ENCODE data around the gene C9orf153. TPM values are rescaled to one million over a fixed set of nuclear protein-coding genes. Genes with fewer than 3 reads are reported as not detected.

Gene C9orf153
- total RNA-seq, 4 donors from 2014 or later: 0.33 to 0.46 TPM; not detected in 2

DNA sequence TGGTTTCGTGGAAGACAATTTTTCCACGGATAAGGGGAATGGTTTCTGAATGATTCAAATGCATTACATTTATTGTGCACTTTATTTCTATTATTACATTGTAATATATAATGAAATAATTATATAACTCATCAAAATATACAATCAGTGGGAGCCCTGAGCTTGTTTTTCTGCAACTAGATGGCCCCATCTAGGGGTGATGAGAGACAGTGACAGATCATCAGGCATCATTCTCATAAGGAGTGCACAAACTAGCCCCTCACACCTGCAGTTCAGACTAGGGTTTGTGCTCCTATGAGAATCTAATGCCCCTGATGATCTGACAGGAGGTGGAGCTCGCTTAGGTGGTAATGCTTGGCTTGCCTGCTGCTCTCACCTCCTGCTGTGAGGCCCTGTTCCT lies 16.5 kb upstream of the C9orf153 start:
- intact Hi-C loops (cut with DNase I): loop anchor here (10.0 kb wide), 1 partner anchor 71 kb away; no protein-coding TSS in a partner anchor
- Histone ChIP-seq H3K27ac (replicated peaks in 1 of 4) (no peak overlapping the region), H3K4me1 (peaks cover 46 to 58% (median 54%) of the 10 kb centered on the region in 4 donors), H3K9me3 (no peaks in the 10 kb centered on the region), H3K27me3 (no peaks in the 10 kb centered on the region), H3K36me3 (peaks cover 12 to 42% (median 27%) of the 10 kb centered on the region in 4 donors), H3K4me3 (no peak overlapping the region)
- 87% methylated on average over 2 of the region's 3 CpGs for whole genome bisulfite sequencing
- TF ChIP-seq POLR2AphosphoS5 (IDR thresholded peaks at IDR 0.05) (no peak), POLR2A (IDR thresholded peaks at IDR 0.05; ENCODE audit: low read depth) (no peak)
- TF ChIP-seq, protein P1, sequence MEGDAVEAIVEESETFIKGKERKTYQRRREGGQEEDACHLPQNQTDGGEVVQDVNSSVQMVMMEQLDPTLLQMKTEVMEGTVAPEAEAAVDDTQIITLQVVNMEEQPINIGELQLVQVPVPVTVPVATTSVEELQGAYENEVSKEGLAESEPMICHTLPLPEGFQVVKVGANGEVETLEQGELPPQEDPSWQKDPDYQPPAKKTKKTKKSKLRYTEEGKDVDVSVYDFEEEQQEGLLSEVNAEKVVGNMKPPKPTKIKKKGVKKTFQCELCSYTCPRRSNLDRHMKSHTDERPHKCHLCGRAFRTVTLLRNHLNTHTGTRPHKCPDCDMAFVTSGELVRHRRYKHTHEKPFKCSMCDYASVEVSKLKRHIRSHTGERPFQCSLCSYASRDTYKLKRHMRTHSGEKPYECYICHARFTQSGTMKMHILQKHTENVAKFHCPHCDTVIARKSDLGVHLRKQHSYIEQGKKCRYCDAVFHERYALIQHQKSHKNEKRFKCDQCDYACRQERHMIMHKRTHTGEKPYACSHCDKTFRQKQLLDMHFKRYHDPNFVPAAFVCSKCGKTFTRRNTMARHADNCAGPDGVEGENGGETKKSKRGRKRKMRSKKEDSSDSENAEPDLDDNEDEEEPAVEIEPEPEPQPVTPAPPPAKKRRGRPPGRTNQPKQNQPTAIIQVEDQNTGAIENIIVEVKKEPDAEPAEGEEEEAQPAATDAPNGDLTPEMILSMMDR (IDR thresholded peaks at IDR 0.05): no peak
- no peak for DNase-seq (ENCODE audit: extremely low spot score)

DNA sequence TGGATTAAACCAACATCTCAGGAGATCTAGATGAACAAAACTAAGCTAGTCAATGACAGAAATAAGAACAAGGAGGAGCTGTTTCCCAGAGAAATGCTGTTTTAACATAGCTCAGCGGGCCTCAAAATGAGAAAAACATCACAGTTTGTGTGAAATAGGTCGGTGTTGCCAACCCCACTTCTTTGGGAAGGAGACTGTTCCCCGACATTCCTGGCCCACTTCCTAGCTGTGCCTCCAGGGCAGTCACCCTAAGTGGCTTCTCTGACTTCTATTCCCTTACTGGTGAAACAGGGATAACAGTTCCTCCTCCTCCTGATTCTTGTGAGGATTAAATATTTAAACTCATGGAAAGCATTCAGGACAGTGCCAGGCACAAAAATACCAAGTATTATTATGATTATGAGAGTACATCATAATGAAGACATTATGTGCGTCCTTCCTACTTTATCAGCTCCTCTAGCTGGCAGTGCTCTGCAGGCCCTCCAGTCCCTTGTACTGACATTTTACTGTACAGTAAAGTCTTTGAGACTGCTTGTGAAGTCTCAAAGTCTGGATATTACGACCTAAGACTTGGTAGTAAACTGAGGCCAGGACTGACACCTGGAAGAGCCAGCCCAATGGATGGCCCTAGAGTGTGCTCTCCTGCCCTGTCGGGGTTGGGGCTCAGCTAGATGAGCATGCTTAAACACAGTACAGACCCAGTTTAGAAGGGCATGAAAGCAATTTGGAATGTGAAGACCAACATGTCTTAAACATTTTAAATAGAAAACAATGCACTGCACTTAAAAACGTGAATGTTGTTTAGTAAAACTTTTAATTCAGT lies 15.6 kb upstream of the C9orf153 start:
- intact Hi-C loops (cut with DNase I): loop anchor here (10.0 kb wide), 1 partner anchor 70 kb away; no protein-coding TSS in a partner anchor
- Histone ChIP-seq H3K9me3 (no peaks in the 10 kb centered on the region), H3K36me3 (peaks cover 14 to 45% (median 29%) of the 10 kb centered on the region in 4 donors), H3K4me1 (peaks cover 37 to 49% (median 45%) of the 10 kb centered on the region in 4 donors), H3K27me3 (no peaks in the 10 kb centered on the region), H3K27ac (replicated peaks in 1 of 4) (no peak overlapping the region), H3K4me3 (no peak overlapping the region)
- TF ChIP-seq POLR2A (IDR thresholded peaks at IDR 0.05; ENCODE audit: low read depth) (no peak), EP300 (IDR thresholded peaks at IDR 0.05) (no peak), POLR2AphosphoS5 (IDR thresholded peaks at IDR 0.05) (no peak)
- TF ChIP-seq, protein P1 (IDR thresholded peaks at IDR 0.05): no peak
- DNase-seq (ENCODE audit: extremely low spot score): no peak
- WGBS: 72% methylated on average over 7 of the region's 7 CpGs

DNA sequence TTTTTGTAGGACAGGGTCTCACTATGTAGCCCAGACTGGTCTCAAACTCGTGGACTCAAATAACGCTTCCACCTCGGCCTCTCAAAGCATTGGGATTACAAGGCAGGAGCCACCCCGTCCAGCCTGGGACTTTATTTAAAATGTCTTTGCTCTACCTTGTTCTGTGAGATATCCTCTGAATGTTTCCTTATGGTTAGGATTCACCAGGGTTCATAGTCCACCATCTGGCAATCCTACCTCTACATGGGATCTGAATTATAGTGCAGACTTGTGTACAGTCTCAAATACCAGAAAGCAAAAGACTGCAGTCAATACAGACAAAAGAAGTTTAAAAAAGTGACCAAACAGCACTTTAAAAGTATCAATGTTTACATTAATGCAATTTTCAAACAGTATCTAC lies 12.8 kb upstream of the C9orf153 start:
- TF ChIP-seq, protein P1 (IDR thresholded peaks at IDR 0.05): no peak
- no peak for TF ChIP-seq POLR2AphosphoS5 (IDR thresholded peaks at IDR 0.05)
- TF ChIP-seq EP300 (IDR thresholded peaks at IDR 0.05): no peak
- no peak for TF ChIP-seq POLR2A (IDR thresholded peaks at IDR 0.05; ENCODE audit: low read depth)
- WGBS: 97% methylated on average over 4 of the region's 4 CpGs
- Histone ChIP-seq H3K9me3 (no peaks in the 10 kb centered on the region), H3K27me3 (no peaks in the 10 kb centered on the region), H3K36me3 (peaks cover 14 to 47% (median 33%) of the 10 kb centered on the region in 4 donors), H3K4me3 (no peak overlapping the region), H3K27ac (replicated peaks in 1 of 4) (no peak overlapping the region), H3K4me1 (peaks cover 22 to 29% (median 23%) of the 10 kb centered on the region in 4 donors)
- no peak for DNase-seq (ENCODE audit: extremely low spot score)
- intact Hi-C loops (cut with DNase I): loop anchor here (10.0 kb wide), 1 partner anchor 67 kb away; no protein-coding TSS in a partner anchor

DNA sequence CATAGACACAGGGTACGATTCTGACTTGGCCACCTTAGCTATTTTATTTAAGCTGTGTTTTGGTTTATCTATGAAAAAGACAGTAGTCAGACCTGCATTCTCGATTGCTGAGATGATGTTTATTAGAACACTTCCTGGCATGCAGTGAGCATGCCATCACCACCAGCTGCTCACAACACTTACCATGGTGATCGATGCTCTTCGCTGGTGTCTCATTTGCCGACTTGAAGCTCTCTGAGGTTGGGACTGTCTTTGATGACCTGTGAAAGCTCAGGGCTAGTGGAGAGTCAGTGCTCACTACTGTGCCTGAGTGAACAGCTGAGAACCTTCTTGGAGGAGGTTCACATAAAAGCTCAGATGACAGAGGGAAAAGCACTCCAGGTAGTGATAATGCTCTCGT lies 4.4 kb upstream of the C9orf153 start:
- intact Hi-C loops (cut with DNase I): no loop called here
- WGBS: 87% methylated on average over 6 of the region's 6 CpGs
- no peak overlapping the region for H3K4me3 ChIP-seq
- no peaks in the 10 kb centered on the region for H3K9me3 ChIP-seq
- no peaks in the 10 kb centered on the region for H3K4me1 ChIP-seq
- no peak overlapping the region for H3K27ac ChIP-seq (replicated peaks in 1 of 4)
- no peaks in the 10 kb centered on the region for H3K27me3 ChIP-seq
- TF ChIP-seq POLR2A (IDR thresholded peaks at IDR 0.05; ENCODE audit: low read depth) (no peak), EP300 (IDR thresholded peaks at IDR 0.05) (no peak), POLR2AphosphoS5 (IDR thresholded peaks at IDR 0.05) (no peak)
- TF ChIP-seq, protein P1 (IDR thresholded peaks at IDR 0.05): no peak
- peak; percentile 45 for DNase-seq (ENCODE audit: extremely low spot score)
- peaks cover 0 to 72% (median 35%) of the 10 kb centered on the region in 4 donors for H3K36me3 ChIP-seq
